Measurements from ENCODE around the gene POU2F1.
A peak's percentile ranks its signal among the peaks of the same experiment; 100 is the strongest.
"Not testable (repeated sequence)": the region's sequence is repeated elsewhere in the genome, so short reads cannot be mapped to it uniquely, and the experiment has no call there.

The POU2F1 gene

DNA sequence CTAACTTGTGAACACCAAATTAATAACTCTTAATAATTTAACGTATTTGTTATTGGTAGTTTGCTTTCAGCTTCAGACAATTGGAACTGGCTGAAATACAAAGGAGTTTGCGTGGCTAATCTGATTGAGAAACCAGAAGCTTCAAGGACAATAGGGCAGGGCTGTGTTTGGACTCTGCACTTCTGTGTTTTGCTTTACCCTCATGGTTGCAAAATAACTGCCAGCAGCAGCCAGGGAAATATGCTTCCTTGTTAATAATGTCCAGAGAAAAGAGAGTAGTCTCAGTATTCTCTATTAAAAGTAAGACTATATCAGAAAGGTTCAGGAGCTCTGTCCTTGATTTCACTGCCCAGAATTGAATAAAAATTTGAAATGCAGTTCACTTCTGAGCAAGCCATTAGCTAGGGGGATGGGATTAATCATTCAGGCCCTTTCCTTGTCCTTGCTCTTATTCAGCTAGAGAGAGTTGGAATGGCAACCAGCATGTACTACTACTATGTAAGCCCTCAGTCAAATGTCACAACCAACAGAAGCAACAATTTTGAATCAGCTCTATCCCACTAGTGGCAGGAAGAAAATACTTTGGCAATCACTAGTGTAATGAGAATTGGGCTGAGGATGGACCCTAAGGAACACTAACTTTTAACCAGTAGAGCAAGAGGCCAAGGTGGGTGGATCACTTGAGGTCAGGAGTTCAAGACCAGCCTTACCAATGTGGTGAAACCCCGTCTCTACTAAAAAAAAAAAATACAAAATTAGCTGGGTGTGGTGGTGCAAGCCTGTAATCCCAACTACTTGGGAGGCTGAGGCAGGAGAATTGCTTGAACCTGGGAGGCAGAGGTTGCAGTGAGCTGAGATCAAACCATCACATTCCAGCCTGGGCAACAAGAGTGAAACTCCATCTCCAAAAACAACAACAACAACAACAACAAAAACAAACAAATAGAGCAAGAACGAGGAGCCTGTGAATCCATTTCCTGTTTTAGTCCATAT lies 76.8 kb downstream of the POU2F1 start:
- ATAC-seq, result no peak
- peaks cover 14% of the 10 kb centered on the region for H3K4me1 Mint-ChIP-seq
- no peak for DNase-seq
- H3K4me3 Mint-ChIP-seq, result no peak overlapping the region
- H3K9me3 Mint-ChIP-seq, result peaks cover 0 to 9% of the 10 kb centered on the region in 2 donors
- H3K27ac Mint-ChIP-seq, result peak overlapping the region in 1 of 2 donors; percentile 38
- H3K27me3 Mint-ChIP-seq, result no peaks in the 10 kb centered on the region

DNA sequence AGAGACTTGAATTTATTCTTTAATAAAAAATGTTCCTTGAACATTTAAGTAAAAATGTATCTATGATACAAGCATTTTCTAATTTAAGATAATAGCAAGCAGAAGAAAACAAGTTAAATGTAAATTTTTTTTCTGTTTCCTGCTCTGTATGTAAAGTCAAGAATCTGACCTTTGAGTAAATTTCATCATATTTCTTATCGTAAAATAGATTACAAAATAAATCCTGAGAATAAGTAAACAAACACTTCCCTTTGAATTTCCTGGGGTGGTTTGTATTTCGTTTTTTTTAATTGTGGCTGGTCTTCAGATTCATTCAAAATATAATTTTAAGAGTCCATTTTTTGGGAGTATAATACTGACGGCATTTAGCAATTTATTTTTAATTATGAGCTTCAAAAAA lies 77.6 kb downstream of the POU2F1 start:
- ATAC-seq (no peak), DNase-seq (no peak)
- H3K4me3 Mint-ChIP-seq, result no peak overlapping the region
- peaks cover 0 to 3% of the 10 kb centered on the region in 2 donors for H3K9me3 Mint-ChIP-seq
- H3K4me1 Mint-ChIP-seq, result peaks cover 14% of the 10 kb centered on the region
- H3K27ac Mint-ChIP-seq, result no peak overlapping the region
- no peaks in the 10 kb centered on the region for H3K27me3 Mint-ChIP-seq

DNA sequence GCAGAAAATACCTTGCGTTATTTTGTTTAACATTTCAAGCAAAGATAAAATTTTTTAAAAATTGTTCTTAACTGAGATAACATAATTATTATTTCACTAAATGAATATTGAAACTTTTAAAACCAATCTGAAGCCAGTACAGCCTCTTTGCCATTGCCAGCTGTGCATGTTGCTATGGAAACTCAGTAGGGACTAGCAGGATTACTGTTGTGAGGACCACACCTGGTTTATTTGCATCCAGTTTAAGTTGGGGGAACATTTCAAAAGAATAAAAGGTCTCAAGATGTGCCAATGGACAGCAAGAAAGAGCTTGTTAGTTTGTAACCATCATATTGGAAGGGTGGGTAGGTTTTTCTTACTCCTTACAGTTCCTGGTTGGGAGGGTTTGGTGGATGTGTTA lies 80.7 kb downstream of the POU2F1 start:
- no peak for ATAC-seq
- no peak overlapping the region for H3K27ac Mint-ChIP-seq

DNA sequence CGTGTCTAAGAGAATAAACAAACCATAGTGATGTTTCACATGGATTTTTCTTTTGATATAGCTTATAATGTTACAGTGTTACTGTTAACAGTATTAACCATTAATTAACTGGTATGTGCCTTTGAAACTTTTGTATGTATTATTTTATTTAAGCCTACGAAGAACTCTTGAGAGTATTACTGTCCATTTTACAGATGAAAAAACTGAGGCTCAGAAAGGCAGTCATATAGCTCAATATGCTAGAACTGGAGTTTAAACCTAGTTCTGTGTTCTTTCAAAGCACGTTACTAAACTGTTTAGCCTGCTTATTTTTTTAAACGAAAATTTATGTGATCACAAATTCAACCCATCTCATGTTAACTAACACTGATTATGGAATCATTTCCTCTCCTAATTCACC lies 83.5 kb downstream of the POU2F1 start:
- H3K9me3 Mint-ChIP-seq, result no peaks in the 10 kb centered on the region
- DNase-seq (no peak), ATAC-seq (no peak)
- no peaks in the 10 kb centered on the region for H3K27me3 Mint-ChIP-seq
- peaks cover 11% of the 10 kb centered on the region for H3K4me1 Mint-ChIP-seq
- H3K27ac Mint-ChIP-seq, result no peak overlapping the region
- H3K4me3 Mint-ChIP-seq, result no peak overlapping the region

More for the DNA sequence above, 80.7 kb downstream of the POU2F1 start:
- H3K4me3 Mint-ChIP-seq, result no peak overlapping the region
- H3K4me1 Mint-ChIP-seq, result peaks cover 11% of the 10 kb centered on the region
- no peaks in the 10 kb centered on the region for H3K9me3 Mint-ChIP-seq
- H3K27me3 Mint-ChIP-seq, result no peaks in the 10 kb centered on the region
- no peak for DNase-seq

DNA sequence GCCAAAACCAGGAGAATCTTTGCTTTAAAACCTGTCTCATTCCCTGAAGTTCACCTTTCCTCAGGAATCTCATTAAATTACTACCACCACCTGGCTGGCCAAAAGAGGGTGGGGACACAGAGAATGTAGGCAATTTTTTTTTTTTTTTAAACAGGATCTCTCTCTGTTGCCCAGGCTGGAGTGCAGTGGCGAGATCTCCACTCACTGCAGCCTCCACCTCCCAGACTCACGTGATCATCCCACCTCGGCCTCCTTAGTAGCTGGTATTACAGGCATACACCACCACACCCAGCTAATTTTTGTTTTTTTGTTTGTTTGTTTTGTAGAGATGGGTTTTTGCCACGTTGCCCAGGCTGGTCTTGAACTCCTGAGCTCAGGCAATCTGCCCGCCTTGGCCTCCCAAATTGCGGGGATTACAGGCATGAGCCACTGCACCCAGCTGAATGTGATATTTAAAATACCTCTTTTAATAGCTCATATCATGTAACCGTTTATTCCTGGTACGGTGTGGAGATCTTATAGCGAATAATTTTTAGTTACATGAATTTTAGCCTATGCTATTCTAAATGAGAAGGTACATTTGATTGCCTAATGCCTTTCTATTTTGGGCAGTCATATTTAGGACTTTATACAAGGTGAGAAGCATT lies 84.5 kb downstream of the POU2F1 start:
- no peak for DNase-seq
- Mint-ChIP-seq H3K4me1 (peaks cover 11% of the 10 kb centered on the region), H3K9me3 (no peaks in the 10 kb centered on the region), H3K4me3 (peak overlapping the region in 1 of 2 donors; percentile 24), H3K27ac (no peak overlapping the region), H3K27me3 (no peaks in the 10 kb centered on the region)
- no peak for ATAC-seq

DNA sequence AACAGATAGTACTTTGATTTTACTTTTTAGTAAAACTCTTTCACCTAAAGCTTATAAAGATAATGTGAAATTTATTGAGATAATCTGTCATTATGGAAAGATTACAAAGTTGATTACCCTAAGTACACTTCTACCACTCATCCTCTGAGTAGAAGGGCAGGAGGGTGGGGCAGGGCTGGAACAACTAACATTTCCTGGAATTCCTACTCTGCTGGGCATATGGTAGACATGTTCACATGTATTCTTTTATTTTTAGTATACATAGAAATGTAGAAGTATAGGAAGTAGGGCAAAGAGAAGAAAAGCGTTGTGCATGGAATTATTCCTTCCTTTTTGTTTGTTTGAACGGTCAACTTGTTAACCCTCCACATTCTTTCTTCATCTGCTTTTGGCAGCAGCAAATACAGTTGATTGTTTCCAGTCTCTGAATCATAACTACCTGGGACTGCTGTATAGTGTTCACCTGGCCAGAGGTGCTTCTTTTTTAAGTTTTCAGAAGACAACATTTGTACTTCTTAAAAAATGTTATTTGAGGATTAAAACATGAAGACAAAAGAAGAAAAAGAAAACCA lies 85.1 kb downstream of the POU2F1 start:
- no peak for DNase-seq
- Mint-ChIP-seq H3K27me3 (no peaks in the 10 kb centered on the region), H3K4me1 (peaks cover 17% of the 10 kb centered on the region), H3K9me3 (no peaks in the 10 kb centered on the region), H3K27ac (no peak overlapping the region), H3K4me3 (no peak overlapping the region)
- no peak for ATAC-seq

DNA sequence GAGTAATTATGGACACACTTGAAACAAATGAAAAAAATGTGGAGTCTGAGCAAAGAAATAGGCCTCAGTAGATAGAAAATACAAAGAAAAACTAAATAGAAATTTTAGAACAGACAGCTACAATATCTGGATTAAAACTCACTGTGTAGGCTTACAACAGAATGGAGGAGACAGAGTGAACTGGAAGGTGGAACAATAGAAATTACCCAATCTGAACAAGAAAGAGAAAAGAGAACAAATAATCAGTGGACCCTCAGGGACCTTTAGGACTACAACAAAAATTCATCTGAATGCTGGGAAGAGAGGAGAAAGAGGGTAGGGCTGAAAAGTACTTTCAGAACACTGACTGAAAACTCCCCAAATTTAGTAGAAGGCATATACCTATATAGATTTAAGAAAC lies 90.0 kb downstream of the POU2F1 start:
- peaks cover 5 to 12% of the 10 kb centered on the region in 2 donors for H3K9me3 Mint-ChIP-seq

DNA sequence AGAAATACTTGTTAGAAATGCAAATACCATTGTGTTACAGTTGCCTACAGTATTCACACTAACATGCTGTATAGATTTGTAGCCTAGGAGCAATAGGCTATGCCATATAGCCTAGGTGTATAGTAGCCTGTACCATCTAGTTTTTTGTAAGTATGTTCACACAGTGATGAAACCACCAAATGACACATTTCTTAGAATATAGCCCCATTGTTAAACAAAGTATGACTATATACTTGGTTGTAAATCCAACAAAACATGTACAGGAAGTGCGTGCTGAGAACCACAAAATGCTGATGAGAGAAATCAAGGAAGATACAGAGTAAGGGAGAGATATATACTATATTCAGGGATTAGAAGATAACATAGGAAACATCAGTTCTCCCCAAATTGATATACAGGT lies 92.2 kb downstream of the POU2F1 start:
- H3K27ac Mint-ChIP-seq, result peak overlapping the region in 1 of 2 donors; percentile 75
- ATAC-seq, result peak; percentile 97

More for the DNA sequence above, 90.0 kb downstream of the POU2F1 start:
- Mint-ChIP-seq H3K4me1 (peaks cover 18% of the 10 kb centered on the region), H3K27me3 (no peaks in the 10 kb centered on the region), H3K27ac (no peak overlapping the region), H3K4me3 (no peak overlapping the region)
- no peak for DNase-seq
- ATAC-seq, result no peak

DNA sequence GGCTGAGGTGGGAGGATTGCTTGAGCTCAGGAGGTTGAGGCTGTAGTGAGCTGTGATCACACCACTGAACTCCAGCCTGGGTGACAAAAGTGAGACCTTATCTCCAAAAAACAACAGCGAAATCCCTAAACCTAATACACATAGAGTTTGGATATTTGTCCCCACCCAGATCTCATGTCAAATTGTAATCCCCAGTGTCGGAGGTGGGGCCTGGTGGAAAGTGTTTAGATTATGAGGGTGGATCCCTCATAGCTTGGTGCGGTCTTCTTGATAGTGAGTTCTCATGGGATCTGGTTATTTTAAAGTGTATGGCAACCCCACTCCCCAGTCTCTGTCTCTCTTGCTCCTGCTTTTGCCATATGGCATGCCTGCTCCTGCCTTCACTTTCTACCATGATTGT lies 94.0 kb downstream of the POU2F1 start:
- Mint-ChIP-seq H3K27ac (peak overlapping the region in 1 of 2 donors; percentile 1), H3K9me3 (peaks cover 22 to 37% of the 10 kb centered on the region in 2 donors)

More for the DNA sequence above, 92.2 kb downstream of the POU2F1 start:
- Mint-ChIP-seq H3K9me3 (peaks cover 20 to 22% of the 10 kb centered on the region in 2 donors), H3K4me1 (peaks cover 14% of the 10 kb centered on the region), H3K27me3 (no peaks in the 10 kb centered on the region), H3K4me3 (no peak overlapping the region)
- no peak for DNase-seq

DNA sequence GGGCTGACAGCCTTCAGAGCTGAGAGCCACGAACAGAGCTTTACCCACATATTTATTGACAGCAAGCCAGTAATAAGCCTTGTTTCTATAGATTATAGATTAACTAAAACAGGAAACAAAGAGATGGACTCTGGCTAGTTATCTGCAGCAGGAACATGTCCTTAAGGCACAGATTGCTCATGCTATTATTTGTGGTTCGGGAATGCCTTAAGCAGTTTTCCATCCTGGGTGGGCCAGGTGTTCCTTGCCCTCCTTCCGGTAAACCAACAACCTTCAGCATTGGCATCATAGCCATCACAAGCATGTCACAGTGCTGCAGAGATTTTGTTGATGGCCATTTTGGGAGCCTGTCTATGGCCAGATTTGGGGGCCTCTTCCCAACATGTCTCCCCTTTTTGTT lies 96.8 kb downstream of the POU2F1 start:
- peaks cover 48 to 62% of the 10 kb centered on the region in 2 donors for H3K9me3 Mint-ChIP-seq

More for the DNA sequence above, 94.0 kb downstream of the POU2F1 start:
- Mint-ChIP-seq H3K27me3 (no peaks in the 10 kb centered on the region), H3K4me3 (no peak overlapping the region), H3K4me1 (peaks cover 14% of the 10 kb centered on the region)
- ATAC-seq (no peak), DNase-seq (no peak)

DNA sequence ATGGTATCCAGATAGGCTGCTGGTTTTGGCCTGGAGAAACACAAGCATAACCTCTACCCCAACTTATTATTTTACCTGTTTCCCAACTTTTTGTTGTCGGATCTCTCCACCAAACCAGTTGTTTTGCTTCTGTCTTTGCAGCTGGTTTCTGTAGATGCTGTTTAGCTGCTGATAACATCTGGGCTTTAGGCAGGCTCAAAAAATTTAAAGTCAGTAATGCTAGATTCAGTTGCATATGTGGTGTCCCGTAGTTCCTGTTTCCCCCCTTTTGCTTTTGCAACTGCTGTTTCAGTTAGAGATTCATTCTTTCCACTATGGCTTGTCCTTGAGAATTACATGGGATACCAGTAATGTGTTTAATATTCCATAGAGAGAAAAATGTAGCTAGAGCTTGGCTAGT lies 98.5 kb downstream of the POU2F1 start:
- H3K9me3 Mint-ChIP-seq, result peaks cover 53 to 67% of the 10 kb centered on the region in 2 donors
- not testable (repeated sequence) for H3K27ac Mint-ChIP-seq, H3K4me3 Mint-ChIP-seq, H3K4me1 Mint-ChIP-seq, H3K27me3 Mint-ChIP-seq, DNase-seq, ATAC-seq

More for the DNA sequence above, 96.8 kb downstream of the POU2F1 start:
- DNase-seq (no peak), ATAC-seq (no peak)
- H3K4me1 Mint-ChIP-seq, result peaks cover 6% of the 10 kb centered on the region
- H3K4me3 Mint-ChIP-seq, result no peak overlapping the region
- H3K27me3 Mint-ChIP-seq, result no peaks in the 10 kb centered on the region
- no peak overlapping the region for H3K27ac Mint-ChIP-seq

DNA sequence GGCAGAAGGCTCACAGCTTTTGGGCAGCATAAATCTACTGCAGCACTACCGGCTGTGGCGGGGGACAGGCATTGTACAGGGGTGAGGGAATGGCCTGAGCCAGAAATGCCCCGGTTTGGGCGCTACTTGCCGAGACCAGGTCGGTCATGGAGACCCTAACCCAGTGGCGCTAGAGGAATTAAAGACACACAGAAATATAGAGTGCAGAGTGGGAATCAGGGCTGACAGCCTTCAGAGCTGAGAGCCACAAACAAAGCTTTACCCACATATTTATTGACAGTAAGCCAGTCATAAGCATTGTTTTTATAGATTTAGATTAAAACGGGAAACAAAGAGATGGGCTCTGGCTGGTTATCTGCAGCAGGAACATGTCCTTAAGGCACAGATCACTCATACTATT lies 101.8 kb downstream of the POU2F1 start:
- H3K27ac Mint-ChIP-seq, result no peak overlapping the region
- no peak overlapping the region for H3K4me3 Mint-ChIP-seq
- no peak for ATAC-seq
- DNase-seq, result no peak
- no peaks in the 10 kb centered on the region for H3K4me1 Mint-ChIP-seq
- H3K27me3 Mint-ChIP-seq, result no peaks in the 10 kb centered on the region
- peaks cover 37 to 59% of the 10 kb centered on the region in 2 donors for H3K9me3 Mint-ChIP-seq

DNA sequence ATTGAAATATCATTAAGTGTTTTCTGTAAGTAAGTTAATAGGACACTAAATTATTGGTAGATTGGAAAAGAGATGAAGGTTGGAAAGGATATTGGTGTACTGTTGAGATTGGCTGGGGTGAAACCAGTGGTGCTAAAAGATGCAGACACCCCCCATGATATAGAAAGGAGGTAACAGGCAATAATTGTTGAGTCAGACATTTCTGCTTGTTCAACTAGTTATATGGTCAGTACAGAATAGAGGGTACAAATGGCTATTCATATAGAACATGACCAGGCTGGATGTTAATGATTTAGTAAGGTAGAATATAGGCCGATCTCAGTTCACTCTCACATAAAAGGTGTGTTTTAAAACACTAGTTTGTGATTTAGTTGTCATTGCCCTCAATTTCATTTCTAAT lies 104.5 kb downstream of the POU2F1 start:
- Mint-ChIP-seq H3K27me3 (no peaks in the 10 kb centered on the region), H3K4me3 (no peak overlapping the region), H3K4me1 (peaks cover 14% of the 10 kb centered on the region), H3K9me3 (peaks cover 28 to 37% of the 10 kb centered on the region in 2 donors), H3K27ac (no peak overlapping the region)
- ATAC-seq, result no peak
- DNase-seq, result no peak

DNA sequence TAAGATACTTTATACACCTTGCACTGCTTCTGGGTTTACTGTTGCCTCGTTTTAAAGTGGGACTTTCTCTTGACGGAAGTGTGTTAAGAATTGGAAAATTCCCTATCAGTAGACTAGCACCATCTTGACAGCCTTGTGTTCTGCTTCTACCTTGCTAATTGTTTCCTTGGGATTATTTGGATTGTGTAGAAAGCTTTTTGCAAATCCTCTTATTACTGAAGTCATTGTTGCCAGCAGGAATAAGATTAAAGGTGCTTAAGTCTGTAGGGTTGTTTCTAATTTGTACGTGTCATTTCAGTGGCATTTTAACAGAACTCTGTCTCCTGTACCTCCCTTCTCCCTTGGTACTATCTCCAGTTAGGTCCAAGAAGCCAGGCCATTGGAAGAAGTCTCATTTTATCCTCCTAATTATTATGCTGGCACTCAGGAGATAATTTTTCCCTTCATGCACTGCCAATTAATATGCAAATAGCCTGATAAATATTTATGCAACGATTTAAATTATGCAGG lies 107.7 kb downstream of the POU2F1 start:
- H3K4me1 Mint-ChIP-seq, result peaks cover 36% of the 10 kb centered on the region
- H3K27me3 Mint-ChIP-seq, result no peaks in the 10 kb centered on the region
- peaks cover 0 to 12% of the 10 kb centered on the region in 2 donors for H3K9me3 Mint-ChIP-seq
- no peak overlapping the region for H3K27ac Mint-ChIP-seq
- ATAC-seq (no peak), DNase-seq (no peak)
- no peak overlapping the region for H3K4me3 Mint-ChIP-seq

DNA sequence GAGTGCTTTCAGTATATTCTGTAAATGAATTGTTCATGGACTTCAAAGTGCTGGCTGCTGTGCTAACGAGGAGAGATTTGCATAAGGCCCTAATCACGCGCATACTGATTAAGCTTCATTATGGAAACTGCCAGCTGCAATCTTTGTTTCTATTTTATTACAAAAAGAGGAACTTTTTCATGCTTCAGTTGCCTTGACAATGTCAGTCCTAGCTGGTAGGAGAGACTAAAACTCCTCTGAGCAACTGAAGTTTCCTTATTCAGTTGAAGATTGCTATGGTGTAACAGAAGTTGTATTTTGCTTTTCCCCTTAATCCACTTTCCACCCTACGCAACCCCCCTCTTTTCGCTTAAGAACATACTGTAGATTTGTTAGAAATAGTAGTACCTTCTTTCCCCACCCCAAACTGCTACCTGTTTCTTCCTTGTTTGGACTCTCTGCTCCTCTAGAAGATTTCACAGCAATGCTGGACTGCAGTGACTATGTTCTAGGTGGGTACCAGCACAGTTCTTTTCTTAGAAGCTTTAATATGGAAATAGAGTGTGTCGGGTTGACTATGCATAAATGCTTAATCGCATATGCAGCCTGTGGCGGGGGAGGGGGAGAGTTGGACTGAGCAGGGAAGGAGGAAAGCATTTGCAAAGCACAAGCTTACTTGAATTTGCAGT lies 108.3 kb downstream of the POU2F1 start:
- no peak for DNase-seq
- H3K4me3 Mint-ChIP-seq, result no peak overlapping the region
- peaks cover 36% of the 10 kb centered on the region for H3K4me1 Mint-ChIP-seq
- H3K9me3 Mint-ChIP-seq, result peaks cover 0 to 12% of the 10 kb centered on the region in 2 donors
- H3K27me3 Mint-ChIP-seq, result no peaks in the 10 kb centered on the region
- H3K27ac Mint-ChIP-seq, result no peak overlapping the region
- no peak for ATAC-seq
